Activated CD4-positive, alpha-beta T cell treated with anti-CD3 and anti-CD28 coated beads, Interleukin-2, amount 50 U/mL, for 4 hours (primary cell): Measurements from ENCODE around the gene CIBAR2.
A peak's percentile ranks its signal among the peaks of the same experiment; 100 is the strongest.
"Not testable (repeated sequence)": the region's sequence is repeated elsewhere in the genome, so short reads cannot be mapped to it uniquely, and the experiment has no call there.

Experiments used
- DNase-seq, 2 experiments: peaks; one replicate each; pipeline ENCODE4 v3.0.0-alpha.2; 2020

The CIBAR2 gene

DNA sequence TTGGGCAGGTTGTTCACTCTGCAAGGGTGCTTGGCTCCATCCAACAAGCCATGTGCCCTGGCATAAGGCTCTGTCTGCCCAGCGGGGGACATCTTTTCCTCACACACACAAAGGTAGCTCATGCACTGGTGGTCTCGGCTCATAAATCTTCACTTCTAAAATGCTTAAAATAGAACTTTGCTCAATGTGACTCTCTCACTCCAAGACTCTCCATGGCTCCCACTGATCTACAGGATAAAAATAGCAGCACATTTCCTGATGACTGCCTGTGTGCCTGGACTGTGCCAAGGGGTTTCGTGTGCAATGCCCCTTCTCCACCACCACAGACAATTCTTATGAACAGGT lies 15.1 kb upstream of the CIBAR2 start:
- no peak for DNase-seq

GRCh38 chr16:85126705-85127378 lies 14.6 kb upstream of the CIBAR2 start:
- peak; percentile 56 to 66 for DNase-seq

- no peak for DNase-seq
Measured at GRCh38 chr16:85126394-85126704, 14.1 kb upstream of the CIBAR2 start.

GRCh38 chr16:85125570-85126393 lies 13.5 kb upstream of the CIBAR2 start:
- DNase-seq = no peak

GRCh38 chr16:85124636-85125346 lies 12.5 kb upstream of the CIBAR2 start:
- DNase-seq = no peak

DNA sequence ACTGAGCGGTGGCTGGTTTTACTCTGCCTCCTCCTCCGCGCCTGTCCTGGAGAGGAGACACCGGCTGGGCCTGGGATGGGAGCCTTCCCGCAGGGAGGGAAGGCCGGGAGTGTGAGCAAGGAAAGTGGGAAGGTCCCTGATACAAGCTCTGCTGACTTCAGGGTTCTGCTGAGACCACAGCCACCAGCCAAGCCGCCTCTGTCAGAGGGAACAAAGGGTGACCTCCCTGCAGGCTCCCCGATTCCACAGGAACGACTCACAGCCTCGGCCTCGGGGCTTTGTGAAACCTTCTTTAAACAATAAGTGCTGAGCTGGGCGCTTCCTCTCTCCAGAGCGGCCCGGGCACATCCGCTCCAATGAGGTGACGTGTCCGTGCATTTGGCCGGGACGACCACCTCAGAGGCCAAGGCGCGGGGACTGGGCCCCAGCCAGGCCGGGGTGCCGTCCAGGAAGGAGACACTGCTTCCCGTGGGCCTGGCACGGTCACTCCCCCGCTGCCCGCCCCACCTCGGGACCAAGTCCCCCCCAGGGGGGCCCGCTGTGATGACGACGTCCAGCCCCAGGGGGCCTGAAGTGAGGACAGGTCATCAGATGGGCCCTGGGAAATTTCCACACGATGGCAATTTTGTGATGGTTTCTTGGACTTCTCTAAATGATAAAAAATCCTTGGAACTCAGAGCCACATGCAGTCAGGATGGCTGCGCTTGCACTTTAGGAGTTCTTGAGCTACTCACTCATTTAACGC lies 11.8 kb upstream of the CIBAR2 start:
- no peak for DNase-seq

DNA sequence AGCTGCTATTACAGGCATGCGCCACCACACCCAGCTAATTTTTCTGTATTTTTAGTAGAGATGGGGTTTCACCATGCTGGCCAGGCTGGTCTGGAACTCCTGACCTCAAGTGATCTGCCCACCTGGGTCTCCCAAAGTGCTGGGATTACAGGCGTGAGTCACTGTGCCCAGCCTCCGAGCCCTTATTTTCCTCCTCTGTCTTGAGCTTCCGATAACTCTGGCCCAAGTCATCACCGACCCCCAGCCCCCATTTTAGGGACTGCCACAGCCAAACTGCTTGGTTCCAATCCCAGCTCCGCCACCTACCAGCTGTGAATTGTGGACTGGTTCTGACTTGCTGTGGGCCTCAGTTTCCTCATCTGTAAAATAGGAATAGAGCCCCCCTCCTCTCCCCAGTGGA lies 11.2 kb upstream of the CIBAR2 start:
- DNase-seq = not testable (repeated sequence)

- DNase-seq = no peak
Measured at GRCh38 chr16:85120006-85120340, 7.7 kb upstream of the CIBAR2 start.

DNA sequence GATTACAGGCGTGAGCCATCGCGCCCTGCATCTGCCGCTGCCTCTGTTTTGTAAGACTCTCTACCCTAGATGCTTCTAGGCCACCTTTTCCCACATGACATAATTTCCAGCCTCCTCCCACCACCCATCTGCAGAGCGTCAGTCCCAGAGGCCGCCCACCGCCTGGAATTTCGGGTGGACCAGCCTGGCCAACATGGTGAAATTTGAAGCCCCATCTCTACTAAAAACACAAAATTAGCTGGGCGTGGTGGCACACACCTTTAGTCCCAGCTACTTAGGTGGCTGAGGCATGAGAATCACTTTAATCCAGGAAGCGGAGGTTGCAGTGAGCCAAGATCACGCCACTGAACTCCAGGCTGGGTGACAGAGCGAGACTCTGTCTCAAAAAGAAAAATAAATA lies 5.1 kb upstream of the CIBAR2 start:
- DNase-seq = no peak

DNA sequence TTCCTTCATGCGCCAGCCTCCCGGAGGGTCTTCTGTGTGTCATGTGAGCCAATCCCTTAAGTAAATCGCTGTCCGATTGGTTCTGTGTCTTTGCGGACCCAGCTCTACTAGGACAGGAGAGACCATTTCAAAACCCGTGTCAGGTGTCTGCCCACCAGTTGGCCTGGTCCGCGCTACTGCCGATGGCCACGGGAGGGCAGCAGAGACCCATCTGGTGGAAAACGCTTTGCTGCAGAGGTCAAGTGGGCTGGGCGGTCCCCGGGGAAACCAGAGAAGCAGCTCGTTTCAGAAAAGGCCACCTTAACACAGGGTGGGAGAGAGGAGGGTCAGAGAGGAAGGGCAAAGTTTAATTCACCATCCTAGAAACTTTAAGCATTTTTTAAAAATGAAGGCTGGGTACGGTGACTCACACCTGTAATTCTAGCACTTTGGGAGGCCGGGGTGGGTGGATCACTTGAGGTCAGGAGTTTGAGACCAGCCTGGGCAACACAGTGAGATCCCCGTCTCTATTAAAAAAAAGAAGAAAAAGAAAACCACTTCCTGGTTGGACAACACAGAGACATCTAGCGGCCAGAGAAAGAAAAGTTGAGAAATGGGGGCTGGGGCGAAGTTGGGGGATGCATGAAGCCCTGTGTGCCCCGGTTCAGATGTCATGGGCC lies 2.8 kb upstream of the CIBAR2 start:
- DNase-seq = peak; percentile 73 to 80

DNA sequence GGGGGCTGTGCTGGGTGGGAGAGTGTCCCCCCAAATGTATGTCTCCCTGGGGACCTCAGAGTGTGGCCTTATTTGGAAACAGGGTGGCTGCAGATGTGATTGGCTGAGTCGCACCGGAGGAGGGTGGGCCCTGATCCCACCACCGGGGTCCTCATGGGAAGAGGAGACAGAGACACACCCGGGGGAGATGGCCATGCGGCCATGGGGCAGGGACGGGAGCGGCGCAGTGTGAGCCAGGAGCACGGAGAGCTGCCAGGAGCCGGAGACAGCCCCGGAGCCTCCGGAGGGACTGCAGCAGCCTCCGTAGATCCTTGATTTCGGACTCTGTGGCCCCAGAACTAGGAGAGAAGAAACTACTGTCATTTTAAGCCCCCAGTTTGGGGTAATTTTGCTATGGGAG lies 1.6 kb upstream of the CIBAR2 start:
- no peak for DNase-seq

DNA sequence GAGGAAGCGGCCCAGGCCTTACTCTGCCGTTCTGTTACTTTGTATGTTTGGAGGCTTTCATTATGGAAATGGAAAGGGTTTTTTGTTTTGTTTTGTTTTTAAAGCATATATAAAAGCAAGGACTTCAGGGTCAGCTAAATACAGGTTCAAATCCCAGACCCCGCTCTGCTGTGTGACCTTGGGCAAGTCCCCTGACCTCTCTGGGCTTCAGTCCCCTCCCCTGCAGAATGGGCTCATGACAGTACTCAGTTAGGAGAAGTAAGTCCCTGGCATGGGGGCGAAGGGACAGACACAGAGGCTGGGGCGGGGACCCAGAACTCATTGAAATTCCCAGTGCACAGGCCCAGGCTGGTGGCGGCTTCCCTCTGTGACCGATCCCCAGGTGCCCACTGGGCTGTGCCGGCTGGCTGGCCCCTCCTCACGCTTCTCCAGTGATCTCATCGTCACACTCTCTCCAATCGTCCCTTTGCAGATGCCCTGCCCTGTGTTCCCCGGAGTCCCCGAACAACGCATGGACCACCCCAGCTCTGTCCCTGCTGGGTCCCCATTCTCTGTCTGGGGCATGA lies 979 bp upstream of the CIBAR2 start:
- no peak for DNase-seq

- no peak for DNase-seq
Measured at GRCh38 chr16:85111184-85111583, 1.1 kb downstream of the CIBAR2 start.

- DNase-seq = no peak
Measured at GRCh38 chr16:85110105-85110504, 2.2 kb downstream of the CIBAR2 start.

DNA sequence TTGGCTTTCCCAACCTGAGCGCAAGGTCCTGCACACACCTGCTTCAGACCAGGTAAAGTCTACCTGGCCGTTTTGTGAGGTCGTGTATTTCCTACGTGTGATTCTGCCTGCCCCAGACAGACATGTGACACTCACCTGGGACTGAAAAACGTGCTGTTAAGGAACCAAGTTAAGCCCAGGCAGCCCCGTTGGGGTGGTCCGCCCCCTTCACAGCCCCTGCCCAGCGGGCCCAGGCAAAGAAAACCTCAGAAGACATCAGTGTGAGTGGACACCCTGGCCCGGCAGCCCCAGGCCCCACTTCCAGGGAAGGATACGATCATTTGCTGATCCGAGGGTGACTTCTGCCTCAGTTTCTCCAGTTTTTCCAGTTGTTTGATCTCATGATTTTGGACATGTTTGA lies 4.7 kb downstream of the CIBAR2 start:
- no peak for DNase-seq

GRCh38 chr16:85107083-85107482 lies 5.2 kb downstream of the CIBAR2 start:
- no peak for DNase-seq

GRCh38 chr16:85105475-85105874 lies 6.8 kb downstream of the CIBAR2 start:
- DNase-seq = no peak

- no peak for DNase-seq
Measured at GRCh38 chr16:85104821-85105391, 7.4 kb downstream of the CIBAR2 start.

DNA sequence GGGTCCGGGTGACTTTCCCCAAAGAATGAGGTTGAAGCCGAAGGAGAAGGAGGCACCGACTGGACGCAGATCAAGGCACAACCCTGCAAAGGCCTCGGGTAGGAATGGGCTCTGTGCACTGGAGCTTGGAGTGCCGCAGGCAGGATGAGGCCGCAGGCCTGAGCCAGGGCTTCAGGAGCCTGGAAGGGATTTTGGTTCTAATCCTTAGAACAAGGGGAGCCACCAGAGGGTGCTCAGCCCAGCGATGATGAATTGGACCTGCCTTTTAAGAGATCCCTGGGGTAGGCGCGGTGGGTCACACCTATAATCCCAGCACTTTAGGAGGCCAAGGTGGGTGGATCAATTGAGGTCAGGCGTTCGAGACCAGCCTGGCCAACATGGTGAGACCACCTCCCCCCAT lies 8.1 kb downstream of the CIBAR2 start:
- DNase-seq = no peak

GRCh38 chr16:85103114-85104079 lies 8.9 kb downstream of the CIBAR2 start:
- DNase-seq = no peak
